HL-60 (cell line): ENCODE data around the gene MSI2.

Experiments used
- DNase-seq, 2 experiments: peaks; one replicate each; pipeline ENCODE4 v3.0.0-alpha.2; 2010 to 2020; ENCODE audit warnings: low read depth in 1 of 2, low spot score in 1 of 2
- H3K27ac ChIP-seq: fragments of 250-450 bp; sonication (Bioruptor Pico); replicated peaks from 2 replicates; pipeline ENCODE4 v1.5.1; 2020; ENCODE audit warnings: mild to moderate bottlenecking, moderate library complexity
- H3K27me3 ChIP-seq: fragments of 250-450 bp; sonication (Bioruptor Pico); 2 replicates; pipeline ENCODE4 v1.5.1; 2021; ENCODE audit warnings: mild to moderate bottlenecking, moderate library complexity; ENCODE audit not compliant: insufficient read depth, poor library complexity, severe bottlenecking
- H3K4me3 ChIP-seq: replicated peaks from 2 replicates; pipeline ENCODE4 v1.5.1; 2011; ENCODE audit warnings: mild to moderate bottlenecking, control low read depth, low read length; ENCODE audit not compliant: insufficient read depth
- GABPA ChIP-seq: IDR thresholded peaks from 2 replicates; pipeline ENCODE4 v1.6.1; 2012; ENCODE audit warnings: low read depth
- POLR2AphosphoS5 ChIP-seq: IDR thresholded peaks from 2 replicates; pipeline ENCODE4 v1.6.1; 2012; ENCODE audit warnings: low read depth
- SPI1 ChIP-seq: IDR thresholded peaks from 2 replicates; pipeline ENCODE4 v1.6.1; 2012; ENCODE audit warnings: low read depth, mild to moderate bottlenecking, borderline replicate concordance
- TF ChIP-seq, protein P1 (sequence below): IDR thresholded peaks from one replicate; pipeline ENCODE4 v1.5.1; 2011; ENCODE audit warnings: low read length, control low read depth, inconsistent platforms; ENCODE audit not compliant: insufficient read depth
- TF ChIP-seq, protein P2 (sequence below): IDR thresholded peaks from 2 replicates; pipeline ENCODE4 v1.6.1; 2012; ENCODE audit warnings: low read depth; ENCODE audit not compliant: insufficient replicate concordance

MSI2 gene

DNA sequence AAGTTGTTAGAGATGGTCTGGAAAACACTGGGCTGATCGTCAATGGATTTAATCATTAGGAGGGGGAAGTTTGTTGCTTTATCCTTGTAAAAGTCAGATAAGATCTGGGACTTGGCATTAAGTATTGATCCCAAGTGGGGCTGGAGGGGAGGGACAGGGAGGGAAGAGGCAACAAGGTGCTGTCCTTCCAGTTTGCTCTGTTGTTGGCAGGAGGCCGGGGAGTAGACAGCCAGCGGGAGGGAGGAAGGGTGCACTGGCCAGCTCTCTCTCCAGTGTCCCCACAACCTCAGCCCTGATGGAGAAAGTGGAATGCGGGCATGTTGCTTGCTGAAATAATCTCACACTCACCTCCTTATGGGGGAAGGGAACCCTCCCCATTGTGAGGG lies 278.5 kb downstream of the MSI2 start:
- no peak for DNase-seq
- no peak for TF ChIP-seq POLR2AphosphoS5
- no peak overlapping the region for H3K27ac ChIP-seq
- H3K4me3 ChIP-seq: no peak overlapping the region
- H3K27me3 ChIP-seq: no peaks in the 10 kb centered on the region

DNA sequence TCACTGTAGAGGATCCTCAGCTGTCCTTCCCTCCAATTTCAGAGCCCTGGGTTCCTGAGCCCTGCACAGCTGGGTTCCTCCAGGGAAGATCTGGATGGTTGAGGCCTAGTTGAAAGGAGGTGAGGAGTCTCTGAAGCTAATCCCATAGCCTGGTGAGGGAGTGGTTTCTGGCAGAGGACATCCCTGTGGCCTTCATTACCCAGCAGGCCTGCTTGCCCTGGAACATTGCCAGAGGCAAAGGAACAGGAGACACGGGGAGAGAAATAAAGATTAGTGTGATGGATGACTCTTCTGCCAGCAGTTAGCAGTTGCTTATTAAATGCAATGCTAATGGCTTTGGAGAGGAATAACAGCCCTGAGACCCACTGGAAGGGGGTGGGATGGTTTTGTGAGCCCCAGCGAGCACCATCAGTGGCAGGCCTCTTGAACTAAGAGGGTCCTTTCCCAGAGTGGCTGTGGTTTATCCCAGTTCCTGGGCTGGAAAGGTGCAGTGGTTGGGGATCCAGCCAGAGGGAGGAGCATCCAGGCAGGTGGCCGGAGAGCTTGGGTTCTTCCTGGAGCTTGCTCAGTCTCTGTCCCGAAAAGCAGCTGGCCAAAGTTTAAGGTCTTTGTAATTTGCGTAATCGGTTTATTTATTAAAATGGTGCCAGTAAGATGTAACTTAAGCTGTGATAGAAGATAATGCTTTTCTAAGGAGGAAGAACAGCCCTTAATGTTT lies 279.1 kb downstream of the MSI2 start:
- H3K27me3 ChIP-seq: no peaks in the 10 kb centered on the region
- H3K4me3 ChIP-seq: no peak overlapping the region
- no peak for DNase-seq
- TF ChIP-seq, protein P1, sequence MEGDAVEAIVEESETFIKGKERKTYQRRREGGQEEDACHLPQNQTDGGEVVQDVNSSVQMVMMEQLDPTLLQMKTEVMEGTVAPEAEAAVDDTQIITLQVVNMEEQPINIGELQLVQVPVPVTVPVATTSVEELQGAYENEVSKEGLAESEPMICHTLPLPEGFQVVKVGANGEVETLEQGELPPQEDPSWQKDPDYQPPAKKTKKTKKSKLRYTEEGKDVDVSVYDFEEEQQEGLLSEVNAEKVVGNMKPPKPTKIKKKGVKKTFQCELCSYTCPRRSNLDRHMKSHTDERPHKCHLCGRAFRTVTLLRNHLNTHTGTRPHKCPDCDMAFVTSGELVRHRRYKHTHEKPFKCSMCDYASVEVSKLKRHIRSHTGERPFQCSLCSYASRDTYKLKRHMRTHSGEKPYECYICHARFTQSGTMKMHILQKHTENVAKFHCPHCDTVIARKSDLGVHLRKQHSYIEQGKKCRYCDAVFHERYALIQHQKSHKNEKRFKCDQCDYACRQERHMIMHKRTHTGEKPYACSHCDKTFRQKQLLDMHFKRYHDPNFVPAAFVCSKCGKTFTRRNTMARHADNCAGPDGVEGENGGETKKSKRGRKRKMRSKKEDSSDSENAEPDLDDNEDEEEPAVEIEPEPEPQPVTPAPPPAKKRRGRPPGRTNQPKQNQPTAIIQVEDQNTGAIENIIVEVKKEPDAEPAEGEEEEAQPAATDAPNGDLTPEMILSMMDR: no peak
- TF ChIP-seq POLR2AphosphoS5 (no peak), SPI1 (no peak), GABPA (no peak)
- TF ChIP-seq, protein P2, sequence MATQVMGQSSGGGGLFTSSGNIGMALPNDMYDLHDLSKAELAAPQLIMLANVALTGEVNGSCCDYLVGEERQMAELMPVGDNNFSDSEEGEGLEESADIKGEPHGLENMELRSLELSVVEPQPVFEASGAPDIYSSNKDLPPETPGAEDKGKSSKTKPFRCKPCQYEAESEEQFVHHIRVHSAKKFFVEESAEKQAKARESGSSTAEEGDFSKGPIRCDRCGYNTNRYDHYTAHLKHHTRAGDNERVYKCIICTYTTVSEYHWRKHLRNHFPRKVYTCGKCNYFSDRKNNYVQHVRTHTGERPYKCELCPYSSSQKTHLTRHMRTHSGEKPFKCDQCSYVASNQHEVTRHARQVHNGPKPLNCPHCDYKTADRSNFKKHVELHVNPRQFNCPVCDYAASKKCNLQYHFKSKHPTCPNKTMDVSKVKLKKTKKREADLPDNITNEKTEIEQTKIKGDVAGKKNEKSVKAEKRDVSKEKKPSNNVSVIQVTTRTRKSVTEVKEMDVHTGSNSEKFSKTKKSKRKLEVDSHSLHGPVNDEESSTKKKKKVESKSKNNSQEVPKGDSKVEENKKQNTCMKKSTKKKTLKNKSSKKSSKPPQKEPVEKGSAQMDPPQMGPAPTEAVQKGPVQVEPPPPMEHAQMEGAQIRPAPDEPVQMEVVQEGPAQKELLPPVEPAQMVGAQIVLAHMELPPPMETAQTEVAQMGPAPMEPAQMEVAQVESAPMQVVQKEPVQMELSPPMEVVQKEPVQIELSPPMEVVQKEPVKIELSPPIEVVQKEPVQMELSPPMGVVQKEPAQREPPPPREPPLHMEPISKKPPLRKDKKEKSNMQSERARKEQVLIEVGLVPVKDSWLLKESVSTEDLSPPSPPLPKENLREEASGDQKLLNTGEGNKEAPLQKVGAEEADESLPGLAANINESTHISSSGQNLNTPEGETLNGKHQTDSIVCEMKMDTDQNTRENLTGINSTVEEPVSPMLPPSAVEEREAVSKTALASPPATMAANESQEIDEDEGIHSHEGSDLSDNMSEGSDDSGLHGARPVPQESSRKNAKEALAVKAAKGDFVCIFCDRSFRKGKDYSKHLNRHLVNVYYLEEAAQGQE: no peak
- no peak overlapping the region for H3K27ac ChIP-seq

DNA sequence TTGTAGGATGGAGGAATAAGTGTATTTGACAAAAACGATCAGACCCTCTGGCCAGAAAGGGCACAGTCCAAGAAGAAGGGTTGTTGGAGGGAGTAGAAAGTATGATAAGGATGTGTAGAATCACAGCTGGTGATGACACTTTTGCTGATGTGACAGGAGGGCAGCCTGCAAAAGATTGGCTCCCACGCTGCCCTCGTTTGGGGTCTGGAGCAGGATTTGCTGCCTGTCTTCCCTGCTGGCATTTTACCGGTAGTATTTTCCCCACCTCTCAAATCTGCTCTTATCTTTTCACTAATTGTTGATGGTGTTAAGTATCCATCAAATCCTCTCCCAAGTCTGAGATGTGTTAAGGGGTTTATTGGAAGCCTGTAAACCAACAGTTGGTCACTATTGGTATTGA lies 280.0 kb downstream of the MSI2 start:
- TF ChIP-seq GABPA: no peak
- no peak for TF ChIP-seq POLR2AphosphoS5
- TF ChIP-seq, protein P2: no peak
- no peak for TF ChIP-seq SPI1
- TF ChIP-seq, protein P1: no peak
- no peak for DNase-seq
- no peak overlapping the region for H3K27ac ChIP-seq
- no peak overlapping the region for H3K4me3 ChIP-seq
- no peaks in the 10 kb centered on the region for H3K27me3 ChIP-seq

DNA sequence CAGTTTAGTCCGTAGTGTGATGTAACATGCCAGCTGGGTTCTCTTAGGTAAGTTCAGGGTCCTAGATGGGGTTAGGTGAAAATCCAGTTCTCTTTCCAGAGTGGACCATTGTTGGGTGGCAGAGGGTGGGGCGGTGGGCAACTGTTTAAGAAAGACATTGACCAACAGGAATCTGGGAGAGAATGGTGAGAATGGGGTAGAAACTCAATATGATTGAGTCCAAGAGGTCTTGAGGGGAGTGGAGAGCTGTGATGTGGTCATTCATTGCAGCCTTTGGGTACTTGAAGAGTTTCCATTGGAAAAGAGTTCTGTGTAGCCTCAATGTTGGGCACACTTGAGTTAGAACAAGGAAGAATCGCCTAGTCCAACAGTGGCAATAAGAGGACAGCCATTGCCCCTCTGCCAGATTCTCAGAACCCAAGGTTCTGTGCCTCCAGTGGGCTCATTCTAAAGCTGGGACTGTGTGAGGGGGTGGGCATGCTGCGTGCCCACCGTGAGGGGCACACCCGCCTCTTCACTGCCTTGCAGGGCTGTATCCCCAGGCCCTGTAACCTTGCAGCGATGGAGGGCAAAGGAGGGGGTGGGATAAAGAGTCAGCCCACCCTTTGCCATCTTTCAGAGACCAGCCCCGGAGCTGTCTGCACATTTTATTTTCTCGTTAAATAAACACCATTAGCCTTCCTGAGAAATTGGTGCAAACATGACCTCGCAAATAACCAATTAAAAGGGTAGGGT lies 280.6 kb downstream of the MSI2 start:
- TF ChIP-seq, protein P2: no peak
- no peak for TF ChIP-seq GABPA
- no peak for TF ChIP-seq SPI1
- TF ChIP-seq POLR2AphosphoS5: no peak
- TF ChIP-seq, protein P1: no peak
- Histone ChIP-seq H3K4me3 (no peak overlapping the region), H3K27ac (no peak overlapping the region), H3K27me3 (no peaks in the 10 kb centered on the region)
- DNase-seq: no peak
